Measurements from ENCODE around the gene ESR1. TPM values are rescaled to one million over a fixed set of nuclear protein-coding genes. Genes with fewer than 3 reads are reported as not detected.
A peak's percentile ranks its signal among the peaks of the same experiment; 100 is the strongest.
"Not testable (repeated sequence)": the region's sequence is repeated elsewhere in the genome, so short reads cannot be mapped to it uniquely, and the experiment has no call there.

ESR1 gene
- total RNA-seq, 4 donors from 2014 or later = 29.1 to 225 (median 141) TPM

- H3K9me3 ChIP-seq = peaks cover 0 to 5% of the 10 kb centered on the region in 2 donors
- TF ChIP-seq, protein P1, sequence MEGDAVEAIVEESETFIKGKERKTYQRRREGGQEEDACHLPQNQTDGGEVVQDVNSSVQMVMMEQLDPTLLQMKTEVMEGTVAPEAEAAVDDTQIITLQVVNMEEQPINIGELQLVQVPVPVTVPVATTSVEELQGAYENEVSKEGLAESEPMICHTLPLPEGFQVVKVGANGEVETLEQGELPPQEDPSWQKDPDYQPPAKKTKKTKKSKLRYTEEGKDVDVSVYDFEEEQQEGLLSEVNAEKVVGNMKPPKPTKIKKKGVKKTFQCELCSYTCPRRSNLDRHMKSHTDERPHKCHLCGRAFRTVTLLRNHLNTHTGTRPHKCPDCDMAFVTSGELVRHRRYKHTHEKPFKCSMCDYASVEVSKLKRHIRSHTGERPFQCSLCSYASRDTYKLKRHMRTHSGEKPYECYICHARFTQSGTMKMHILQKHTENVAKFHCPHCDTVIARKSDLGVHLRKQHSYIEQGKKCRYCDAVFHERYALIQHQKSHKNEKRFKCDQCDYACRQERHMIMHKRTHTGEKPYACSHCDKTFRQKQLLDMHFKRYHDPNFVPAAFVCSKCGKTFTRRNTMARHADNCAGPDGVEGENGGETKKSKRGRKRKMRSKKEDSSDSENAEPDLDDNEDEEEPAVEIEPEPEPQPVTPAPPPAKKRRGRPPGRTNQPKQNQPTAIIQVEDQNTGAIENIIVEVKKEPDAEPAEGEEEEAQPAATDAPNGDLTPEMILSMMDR (IDR thresholded peaks at IDR 0.05) = no peak
- no peak for TF ChIP-seq POLR2A (IDR thresholded peaks at IDR 0.05)
- no peaks in the 10 kb centered on the region for H3K36me3 ChIP-seq
- no peak for DNase-seq
- H3K4me3 ChIP-seq = no peak overlapping the region
- intact Hi-C loops (cut with DNase I; ENCODE audit: low total_unique reads) = no loop called here
- H3K27me3 ChIP-seq = no peaks in the 10 kb centered on the region
- H3K4me1 ChIP-seq = no peaks in the 10 kb centered on the region
- H3K27ac ChIP-seq = no peak overlapping the region
Observed at GRCh38 chr6:151891524-151891923, 84.0 kb downstream of the ESR1 start.

DNA sequence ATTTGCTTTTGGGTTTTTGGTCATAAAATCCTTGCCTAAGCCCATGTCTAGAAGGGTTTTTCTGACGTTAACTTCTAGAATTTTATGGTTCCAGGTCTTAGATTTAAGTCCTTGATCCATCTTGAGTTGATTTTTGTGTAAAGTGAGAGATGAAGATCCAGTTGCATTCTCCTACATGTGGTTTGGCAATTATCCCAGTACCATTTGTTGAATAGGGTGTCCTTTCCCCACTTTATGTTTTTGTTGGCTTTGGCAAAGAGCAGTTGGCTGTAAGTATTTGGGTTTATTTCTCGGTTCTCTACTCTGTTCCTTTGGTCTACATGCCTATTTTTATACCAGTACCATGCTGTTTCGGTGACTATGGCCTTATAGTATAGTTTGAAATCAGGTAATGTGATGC, 86.9 kb downstream of the ESR1 start:
- H3K27ac ChIP-seq; H3K36me3 ChIP-seq; DNase-seq; H3K27me3 ChIP-seq; H3K4me1 ChIP-seq; H3K9me3 ChIP-seq; H3K4me3 ChIP-seq; intact Hi-C loops (cut with DNase I; ENCODE audit: low total_unique reads): not testable (repeated sequence)

DNA sequence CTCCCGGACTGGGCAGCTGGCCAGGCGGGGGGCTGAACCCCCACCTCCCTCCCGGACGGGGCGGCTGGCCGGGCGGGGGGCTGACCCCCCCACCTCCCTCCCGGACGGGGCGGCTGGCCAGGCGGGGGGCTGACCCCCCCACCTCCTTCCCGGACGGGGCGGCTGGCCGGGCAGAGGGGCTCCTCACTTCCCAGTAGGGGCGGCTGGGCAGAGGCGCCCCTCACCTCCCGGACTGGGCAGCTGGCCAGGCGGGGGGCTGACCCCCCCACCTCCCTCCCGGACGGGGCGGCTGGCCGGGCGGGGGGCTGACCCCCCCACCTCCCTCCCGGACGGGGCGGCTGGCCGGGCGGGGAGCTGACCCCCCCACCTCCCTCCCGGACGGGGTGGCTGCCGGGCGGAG, 91.7 kb downstream of the ESR1 start:
- intact Hi-C loops (cut with DNase I; ENCODE audit: low total_unique reads); H3K36me3 ChIP-seq; H3K27ac ChIP-seq; H3K9me3 ChIP-seq; H3K27me3 ChIP-seq; DNase-seq; H3K4me1 ChIP-seq; H3K4me3 ChIP-seq: not testable (repeated sequence)

GRCh38 chr6:151899796-151900195, 92.3 kb downstream of the ESR1 start:
- H3K4me1 ChIP-seq; H3K4me3 ChIP-seq; intact Hi-C loops (cut with DNase I; ENCODE audit: low total_unique reads); H3K27me3 ChIP-seq; H3K9me3 ChIP-seq; H3K36me3 ChIP-seq; DNase-seq; H3K27ac ChIP-seq: not testable (repeated sequence)

DNA sequence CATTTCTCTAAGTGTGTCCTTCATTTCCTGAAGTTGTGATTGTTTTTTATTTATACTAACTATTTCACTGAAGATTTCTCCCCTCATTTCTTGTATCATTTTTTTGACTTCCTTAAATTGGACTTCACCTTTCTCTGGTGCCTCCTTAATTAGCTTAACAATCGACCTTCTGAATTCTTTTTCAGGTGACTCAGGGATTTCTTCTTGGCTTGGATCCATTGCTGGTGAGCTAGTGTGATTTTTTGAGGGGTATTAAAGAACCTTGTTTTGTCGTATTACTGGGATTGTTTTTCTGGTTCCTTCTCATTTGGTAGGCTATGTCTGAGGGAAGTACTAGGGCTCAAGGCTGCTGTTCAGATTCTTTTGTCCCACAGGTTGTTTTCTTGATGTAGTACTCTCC, 92.8 kb downstream of the ESR1 start:
- peak overlapping the region in 1 of 2 donors; percentile 46 for H3K27ac ChIP-seq
- H3K27me3 ChIP-seq = no peaks in the 10 kb centered on the region
- intact Hi-C loops (cut with DNase I; ENCODE audit: low total_unique reads) = no loop called here
- no peaks in the 10 kb centered on the region for H3K36me3 ChIP-seq
- H3K4me3 ChIP-seq = no peak overlapping the region
- TF ChIP-seq, protein P1 (IDR thresholded peaks at IDR 0.05) = no peak
- no peak for TF ChIP-seq POLR2A (IDR thresholded peaks at IDR 0.05)
- no peak for DNase-seq
- H3K9me3 ChIP-seq = no peaks in the 10 kb centered on the region
- no peaks in the 10 kb centered on the region for H3K4me1 ChIP-seq

DNA sequence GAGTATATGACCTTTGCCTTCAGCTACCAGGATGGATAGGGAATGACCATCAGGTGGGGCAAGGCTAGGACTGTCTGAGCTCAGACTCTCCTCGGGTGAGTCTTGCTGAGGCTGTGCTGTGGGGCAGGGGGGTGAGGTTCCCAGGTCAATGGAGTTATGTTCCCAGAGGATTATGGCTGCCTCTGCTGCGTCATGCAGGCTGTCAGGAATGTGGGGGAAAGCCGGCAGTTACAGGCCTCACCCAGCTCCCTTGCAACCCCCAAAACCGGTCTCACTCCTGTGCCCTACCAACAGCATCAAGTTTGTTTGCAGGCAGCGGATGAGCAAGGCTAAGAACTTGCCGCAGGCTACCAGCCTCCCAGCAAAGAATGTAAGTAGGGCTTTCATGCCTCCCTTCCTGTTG, 93.5 kb downstream of the ESR1 start:
- intact Hi-C loops (cut with DNase I; ENCODE audit: low total_unique reads) = no loop called here
- no peaks in the 10 kb centered on the region for H3K36me3 ChIP-seq
- peak overlapping the region in 1 of 2 donors; percentile 46 for H3K27ac ChIP-seq
- H3K4me3 ChIP-seq = no peak overlapping the region
- no peaks in the 10 kb centered on the region for H3K9me3 ChIP-seq
- DNase-seq = no peak
- TF ChIP-seq POLR2A (IDR thresholded peaks at IDR 0.05) = no peak
- TF ChIP-seq, protein P1 (IDR thresholded peaks at IDR 0.05) = no peak
- no peaks in the 10 kb centered on the region for H3K27me3 ChIP-seq
- no peaks in the 10 kb centered on the region for H3K4me1 ChIP-seq

DNA sequence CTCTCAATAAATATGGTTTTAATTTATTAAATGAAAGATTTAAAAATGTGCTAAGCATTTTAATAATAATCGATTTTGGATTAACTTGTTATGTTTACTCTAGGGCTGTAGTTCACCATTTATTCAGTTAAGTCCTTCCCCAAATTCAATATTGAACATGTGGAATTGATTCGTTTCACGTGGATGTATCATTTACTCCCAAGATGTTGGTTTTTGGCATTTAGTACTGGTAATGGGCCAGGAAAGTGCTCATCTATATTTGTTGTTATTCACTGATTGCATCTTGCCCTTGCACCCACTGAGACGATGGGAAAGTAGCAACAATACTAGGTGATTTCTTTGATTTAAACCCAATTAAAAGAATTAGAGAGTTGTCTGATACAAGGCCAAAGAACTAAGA, 97.1 kb downstream of the ESR1 start:
- Histone ChIP-seq H3K27me3 (no peaks in the 10 kb centered on the region), H3K36me3 (no peaks in the 10 kb centered on the region), H3K9me3 (no peaks in the 10 kb centered on the region), H3K4me3 (no peak overlapping the region), H3K4me1 (no peaks in the 10 kb centered on the region), H3K27ac (peak overlapping the region; percentile 26 to 54)
- intact Hi-C loops (cut with DNase I; ENCODE audit: low total_unique reads) = no loop called here
- no peak for TF ChIP-seq POLR2A (IDR thresholded peaks at IDR 0.05)
- TF ChIP-seq, protein P1 (IDR thresholded peaks at IDR 0.05) = no peak
- DNase-seq = no peak

All from uterus (tissue), 4 donors.